Testis (tissue), 2 donors: ENCODE measurements around the gene CTRB1.

Source experiments
- POLR2A ChIP-seq: fragments of 450-650 bp; IDR thresholded peaks from one replicate; pipeline ENCODE4 v1.6.1; 2017; ENCODE audit warnings: antibody characterized with exemption, mild to moderate bottlenecking, moderate library complexity
- TF ChIP-seq, protein P1 (sequence below), 3 experiments: fragments of 450-650 bp in 2 of 3; fragments of 200-600 bp in 1 of 3; sonication (generic) in 1 of 3; IDR thresholded peaks; one replicate each; pipeline ENCODE4 v1.5.1; 2016 to 2019; ENCODE audit warnings: antibody characterized with exemption in 3 of 3, mild to moderate bottlenecking in 2 of 3, moderate library complexity in 1 of 3

DNA sequence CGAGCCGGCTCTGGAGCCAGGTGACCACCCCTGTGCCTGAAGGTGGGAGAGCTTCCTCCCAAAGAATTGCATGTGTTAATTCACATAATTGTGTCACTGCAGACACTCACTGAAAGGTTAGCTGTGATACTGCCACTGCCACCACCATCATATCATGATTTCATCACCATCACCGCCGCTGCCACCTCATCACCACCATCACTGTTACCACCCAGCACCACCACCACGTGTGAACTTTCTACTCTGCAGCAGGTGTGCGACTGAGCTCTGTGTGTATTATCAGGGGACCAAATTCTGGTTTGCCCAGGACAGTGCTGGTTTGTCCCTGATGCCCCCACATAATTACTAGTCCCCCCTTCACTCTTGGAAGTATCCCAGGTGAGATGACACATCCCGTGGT, 17.4 kb downstream of the CTRB1 start:
- TF ChIP-seq, protein P1, sequence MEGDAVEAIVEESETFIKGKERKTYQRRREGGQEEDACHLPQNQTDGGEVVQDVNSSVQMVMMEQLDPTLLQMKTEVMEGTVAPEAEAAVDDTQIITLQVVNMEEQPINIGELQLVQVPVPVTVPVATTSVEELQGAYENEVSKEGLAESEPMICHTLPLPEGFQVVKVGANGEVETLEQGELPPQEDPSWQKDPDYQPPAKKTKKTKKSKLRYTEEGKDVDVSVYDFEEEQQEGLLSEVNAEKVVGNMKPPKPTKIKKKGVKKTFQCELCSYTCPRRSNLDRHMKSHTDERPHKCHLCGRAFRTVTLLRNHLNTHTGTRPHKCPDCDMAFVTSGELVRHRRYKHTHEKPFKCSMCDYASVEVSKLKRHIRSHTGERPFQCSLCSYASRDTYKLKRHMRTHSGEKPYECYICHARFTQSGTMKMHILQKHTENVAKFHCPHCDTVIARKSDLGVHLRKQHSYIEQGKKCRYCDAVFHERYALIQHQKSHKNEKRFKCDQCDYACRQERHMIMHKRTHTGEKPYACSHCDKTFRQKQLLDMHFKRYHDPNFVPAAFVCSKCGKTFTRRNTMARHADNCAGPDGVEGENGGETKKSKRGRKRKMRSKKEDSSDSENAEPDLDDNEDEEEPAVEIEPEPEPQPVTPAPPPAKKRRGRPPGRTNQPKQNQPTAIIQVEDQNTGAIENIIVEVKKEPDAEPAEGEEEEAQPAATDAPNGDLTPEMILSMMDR (IDR thresholded peaks at IDR 0.05), result no peak
- TF ChIP-seq POLR2A, result no peak
